ENCODE measurements around the gene BTG2.

Gene BTG2

DNA sequence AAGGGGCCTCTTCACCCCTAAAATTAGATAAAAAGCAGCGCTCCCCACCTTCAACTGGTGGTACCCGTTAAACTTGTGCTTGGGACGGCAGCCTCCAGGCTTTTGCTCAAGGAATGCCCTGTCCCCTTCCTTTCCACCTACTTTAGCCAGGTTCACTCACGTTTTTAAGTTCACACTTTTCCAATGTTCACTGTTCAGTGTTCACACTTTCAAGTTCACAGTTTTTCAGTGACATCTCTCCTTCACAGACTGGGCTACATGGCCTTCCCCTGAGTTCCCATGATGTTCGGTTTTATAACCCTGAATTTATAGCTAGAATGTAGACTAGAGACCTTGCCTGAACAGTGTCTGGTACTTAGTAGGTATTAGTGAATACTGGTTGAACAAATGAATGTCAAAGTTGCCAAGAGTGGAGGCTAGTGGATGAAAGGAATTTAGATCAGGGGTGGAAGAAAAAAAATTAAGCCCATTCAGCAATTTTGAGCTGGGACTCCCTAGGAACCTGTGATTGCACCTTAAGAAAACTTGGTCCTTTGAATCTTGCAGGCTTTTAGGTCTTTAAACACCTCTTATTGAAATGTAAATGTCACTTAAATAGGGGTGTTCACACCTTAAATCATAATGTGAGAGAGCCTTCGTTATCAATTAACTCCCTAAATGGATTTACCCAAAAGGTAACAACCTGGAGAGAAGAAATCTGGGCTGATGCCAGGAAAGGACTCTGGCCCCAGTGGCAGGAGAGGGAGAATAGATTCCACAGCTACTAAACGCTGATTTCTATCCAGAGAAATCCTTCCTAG, 12.3 kb downstream of the BTG2 start:
- DNase-seq (ENCODE audit: low read depth): no peak

DNA sequence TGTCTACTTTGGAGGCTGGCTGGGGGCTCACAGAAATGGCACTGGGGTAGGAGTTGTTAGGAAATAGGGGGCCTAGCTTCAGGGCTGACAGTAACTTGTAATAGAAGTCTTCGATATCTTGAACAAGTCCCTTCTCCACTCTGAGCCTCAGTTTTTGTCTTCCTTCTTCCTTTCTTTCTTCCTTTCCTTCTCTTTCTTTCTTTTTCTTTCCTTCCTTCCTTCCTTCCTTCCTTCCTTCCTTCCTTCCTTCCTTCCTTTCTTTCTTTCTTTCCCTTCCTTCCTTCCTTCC, 12.9 kb downstream of the BTG2 start:
- DNase-seq (ENCODE audit: low read depth): no peak

- no peak for DNase-seq (ENCODE audit: low read depth)
Observed at GRCh38 chr1:203320591-203321272, 15.4 kb downstream of the BTG2 start.

GRCh38 chr1:203321273-203322052, 16.1 kb downstream of the BTG2 start:
- no peak for DNase-seq (ENCODE audit: low read depth)

DNA sequence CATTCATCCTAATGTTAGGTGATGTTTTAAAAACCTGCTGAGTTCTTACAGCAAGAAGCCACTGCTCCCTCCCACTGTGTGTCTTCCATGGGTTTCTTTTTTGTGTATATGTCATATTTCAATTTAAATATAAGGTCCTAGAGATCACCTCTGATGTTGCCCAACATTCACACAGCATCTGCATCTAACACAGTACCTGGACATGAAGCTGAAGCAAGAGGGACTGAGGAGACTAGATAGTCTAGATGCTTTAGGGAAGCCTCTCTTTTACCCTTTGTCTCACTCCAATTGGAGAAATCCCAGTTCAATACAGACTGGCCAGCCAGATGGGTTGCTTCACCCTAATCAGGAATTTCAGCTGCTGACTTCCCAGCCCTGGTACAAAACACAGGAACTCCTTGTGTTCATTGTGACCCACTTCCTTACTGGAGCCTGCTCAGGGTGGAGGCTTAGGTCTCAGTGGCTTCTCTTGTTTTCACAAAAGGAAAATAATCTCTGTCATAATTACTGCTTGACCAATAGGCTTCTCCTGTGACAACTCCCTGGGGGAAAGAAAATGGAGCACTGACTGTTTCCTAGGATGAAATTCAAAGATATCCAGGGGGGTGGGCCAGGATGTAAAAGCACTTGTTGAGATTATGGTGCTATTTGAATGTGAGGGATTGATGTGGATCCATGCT, 17.3 kb downstream of the BTG2 start:
- no peak for DNase-seq (ENCODE audit: low read depth)

- no peak for DNase-seq (ENCODE audit: low read depth)
Observed at GRCh38 chr1:203323587-203323986, 18.3 kb downstream of the BTG2 start.

- DNase-seq (ENCODE audit: low read depth): no peak
Observed at GRCh38 chr1:203324105-203325025, 19.0 kb downstream of the BTG2 start.

GRCh38 chr1:203325026-203325417, 19.7 kb downstream of the BTG2 start:
- DNase-seq (ENCODE audit: low read depth): no peak

- DNase-seq (ENCODE audit: low read depth): no peak
Observed at GRCh38 chr1:203325418-203326091, 20.2 kb downstream of the BTG2 start.

- peak; percentile 92 for DNase-seq (ENCODE audit: low read depth)
Observed at GRCh38 chr1:203326830-203327683, 21.7 kb downstream of the BTG2 start.

- DNase-seq (ENCODE audit: low read depth): no peak
Observed at GRCh38 chr1:203327684-203328457, 22.6 kb downstream of the BTG2 start.

DNA sequence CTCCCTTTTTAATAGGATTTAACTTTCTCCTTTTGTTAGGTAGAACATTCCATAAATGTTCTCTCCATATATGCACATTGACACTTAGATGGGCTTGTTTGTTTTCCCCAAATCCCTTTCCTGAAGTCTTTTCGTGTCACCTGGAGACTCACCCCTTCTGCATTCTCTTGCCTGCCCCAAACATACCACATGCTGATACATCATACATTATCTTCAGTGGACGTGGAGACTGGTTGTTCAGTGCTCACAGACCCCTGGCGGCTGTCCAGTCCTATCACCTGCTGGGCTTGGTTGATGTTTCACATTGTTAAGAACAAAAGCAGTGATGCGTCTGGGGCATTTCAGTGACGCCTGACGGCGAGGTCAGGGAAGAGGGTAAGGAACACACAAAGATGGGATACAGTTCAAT, 23.4 kb downstream of the BTG2 start:
- no peak for DNase-seq (ENCODE audit: low read depth)

DNA sequence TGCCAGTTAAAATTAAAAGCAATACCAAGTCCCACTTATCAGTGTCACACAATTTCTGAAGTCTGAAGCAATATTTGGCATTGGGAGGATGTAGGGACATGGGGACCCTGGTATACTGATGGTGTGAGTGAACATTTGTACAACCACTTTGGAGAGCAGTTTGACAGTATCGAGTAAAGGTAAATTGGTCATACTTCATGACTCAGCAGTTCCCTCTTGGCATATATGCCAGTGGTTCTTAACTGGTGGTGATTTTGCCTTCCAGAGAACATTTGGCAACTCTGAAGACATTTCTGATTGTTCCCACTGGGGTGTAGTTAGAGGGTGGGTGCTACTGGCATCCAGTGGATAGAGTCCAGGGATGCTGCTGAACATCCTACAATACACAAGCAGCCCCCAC, 25.9 kb downstream of the BTG2 start:
- no peak for DNase-seq (ENCODE audit: low read depth)

GRCh38 chr1:203335503-203335902, 30.2 kb downstream of the BTG2 start:
- DNase-seq (ENCODE audit: low read depth): no peak

DNA sequence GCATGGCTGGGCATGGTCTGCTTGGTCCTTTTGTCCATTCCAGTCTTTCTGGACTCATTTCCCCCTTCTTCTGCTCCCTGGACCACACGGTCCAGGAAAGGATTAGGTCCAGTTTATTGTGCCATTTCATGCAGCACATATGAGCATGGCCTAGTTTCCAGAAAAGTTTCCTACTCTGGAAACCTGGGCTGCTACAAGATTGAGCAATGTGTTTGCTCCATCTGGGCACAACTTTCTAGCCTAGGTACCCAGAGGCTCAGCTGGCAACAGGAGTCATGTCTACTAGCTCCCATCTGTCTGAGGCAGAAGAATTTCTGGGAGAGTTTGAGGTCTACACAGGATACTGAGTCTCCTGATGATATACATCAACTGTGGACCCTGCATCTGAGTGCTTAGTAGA, 30.8 kb downstream of the BTG2 start:
- no peak for DNase-seq (ENCODE audit: low read depth)

DNA sequence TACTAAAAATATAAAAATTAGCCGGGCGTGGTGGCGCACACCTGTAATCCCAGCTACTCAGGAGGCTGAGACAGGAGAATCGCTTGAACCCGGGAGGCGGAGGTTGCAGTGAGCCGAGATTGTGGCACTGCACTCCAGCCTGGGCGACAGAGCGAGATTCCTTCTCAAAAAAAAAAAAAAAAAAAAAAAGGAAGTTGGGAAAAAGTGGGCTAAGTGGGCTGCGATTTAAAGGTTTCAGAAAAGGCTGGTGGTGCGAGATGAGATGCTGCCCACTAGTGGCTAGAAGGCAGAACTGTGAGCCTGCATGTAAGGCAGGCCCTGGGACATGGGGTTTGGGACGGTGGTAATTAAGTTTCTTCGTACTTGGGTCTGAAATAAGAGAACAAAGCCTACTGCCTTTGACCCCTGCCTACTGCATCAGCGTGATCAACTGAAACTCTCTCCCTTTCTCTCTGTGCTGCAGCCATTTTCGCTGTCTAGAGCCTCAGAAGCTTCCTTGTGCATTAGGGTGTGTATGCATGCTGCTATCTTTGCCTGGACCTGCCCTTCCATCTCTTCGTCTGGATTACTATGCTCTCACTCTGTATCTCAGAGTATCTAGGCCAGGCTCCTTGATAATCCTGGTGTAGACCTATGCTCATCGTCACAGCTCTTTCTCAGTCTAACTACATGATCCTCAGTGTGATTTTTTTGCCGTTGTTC, 33.2 kb downstream of the BTG2 start:
- no peak for DNase-seq (ENCODE audit: low read depth)

DNA sequence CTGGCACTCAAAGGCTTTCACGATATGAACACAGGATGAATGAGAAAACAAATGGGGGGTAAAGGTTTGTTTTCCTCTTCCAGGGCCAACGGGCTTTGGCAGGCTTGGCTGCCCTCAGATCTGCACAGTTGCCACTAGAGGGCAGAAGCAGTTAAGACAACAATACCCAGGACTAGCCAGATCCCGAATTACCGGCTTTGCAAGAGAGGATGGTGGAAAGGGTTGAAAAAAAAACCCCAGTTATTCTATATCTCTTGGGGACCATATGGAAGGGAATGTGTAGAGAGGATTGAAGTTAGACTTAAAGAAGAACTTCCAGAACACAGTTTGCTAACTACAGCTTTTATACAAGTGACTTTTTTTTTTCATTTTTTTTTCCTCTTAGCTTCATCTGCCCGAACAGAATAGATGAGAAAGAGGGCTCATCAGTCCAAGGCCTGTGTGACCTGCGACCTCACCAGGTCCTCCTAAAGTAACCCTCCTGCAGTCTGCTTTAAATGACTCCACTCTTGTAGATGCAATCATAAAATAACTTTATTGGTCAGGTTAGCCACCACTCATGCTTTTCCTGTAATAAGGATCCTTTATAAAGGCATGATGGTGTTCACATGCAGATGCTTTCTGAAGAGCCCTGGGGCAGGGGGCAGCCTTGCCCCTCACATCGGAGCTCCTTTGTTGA, 34.9 kb downstream of the BTG2 start:
- DNase-seq (ENCODE audit: low read depth): no peak

Data from stimulated activated CD8-positive, alpha-beta memory T cell treated with anti-CD3 and anti-CD28 coated beads, Interleukin-4, amount 100 ng/mL, for 24 hours (primary cell).